Ectodermal cell (in vitro differentiated cells): Measurements from ENCODE around the gene TMEM132A.

ENCODE experiments used
- H3K27ac ChIP-seq: 2 replicates; pipeline ENCODE4 v1.7.0; 2013; ENCODE audit warnings: mild to moderate bottlenecking, low read depth, low read length; ENCODE audit not compliant: insufficient read depth, poor library complexity, severe bottlenecking
- H3K27me3 ChIP-seq: 2 replicates; pipeline ENCODE4 v1.7.0; 2013; ENCODE audit warnings: mild to moderate bottlenecking, low read length; ENCODE audit not compliant: insufficient read depth, control insufficient read depth, poor library complexity, severe bottlenecking
- H3K36me3 ChIP-seq: one replicate; pipeline ENCODE4 v1.7.0; 2013; ENCODE audit warnings: low read length; ENCODE audit not compliant: control insufficient read depth, insufficient read depth
- H3K4me1 ChIP-seq: one replicate; pipeline ENCODE4 v1.7.0; 2013; ENCODE audit warnings: low read length; ENCODE audit not compliant: control insufficient read depth, insufficient read depth
- H3K4me3 ChIP-seq: 2 replicates; pipeline ENCODE4 v1.7.0; 2013; ENCODE audit warnings: low read depth, low read length, control low read depth; ENCODE audit not compliant: insufficient read depth
- H3K9me3 ChIP-seq: 2 replicates; pipeline ENCODE4 v1.7.0; 2013; ENCODE audit warnings: mild to moderate bottlenecking, low read length, moderate library complexity; ENCODE audit not compliant: control insufficient read depth
- WGBS, 2 experiments: methylation state at CpG; one replicate each; pipeline ENCODE4 v1.1.7; 2013; ENCODE audit warnings: missing lambda C conversion rate in 2 of 2; 5-methylcytosine and 5-hydroxymethylcytosine counted together

TMEM132A gene

GRCh38 chr11:60914633-60915247 lies 9.5 kb upstream of the TMEM132A start:
- peaks cover 3% of the 10 kb centered on the region for H3K36me3 ChIP-seq
- H3K27me3 ChIP-seq, result peaks cover 5% of the 10 kb centered on the region
- 2 to 5% methylated on average over 27 to 31 of the region's 31 CpGs for WGBS, 2 experiments
- peak overlapping the region; percentile 91 for H3K27ac ChIP-seq
- no peaks in the 10 kb centered on the region for H3K9me3 ChIP-seq
- H3K4me3 ChIP-seq, result peak overlapping the region; percentile 79
- H3K4me1 ChIP-seq, result peaks cover 19% of the 10 kb centered on the region

GRCh38 chr11:60915248-60915914 lies 8.9 kb upstream of the TMEM132A start:
- Histone ChIP-seq H3K36me3 (peaks cover 8% of the 10 kb centered on the region), H3K9me3 (no peaks in the 10 kb centered on the region), H3K27me3 (no peaks in the 10 kb centered on the region), H3K4me1 (peaks cover 19% of the 10 kb centered on the region), H3K27ac (peak overlapping the region; percentile 91), H3K4me3 (peak overlapping the region; percentile 79)
- WGBS, 2 experiments, result 7 to 9% methylated on average over 15 to 17 of the region's 17 CpGs

GRCh38 chr11:60916669-60917206 lies 7.5 kb upstream of the TMEM132A start:
- H3K27ac ChIP-seq, result no peak overlapping the region
- H3K9me3 ChIP-seq, result no peaks in the 10 kb centered on the region
- peaks cover 16% of the 10 kb centered on the region for H3K36me3 ChIP-seq
- 84 to 91% methylated on average over 3 of the region's 3 CpGs for WGBS, 2 experiments
- H3K4me1 ChIP-seq, result peaks cover 19% of the 10 kb centered on the region
- H3K4me3 ChIP-seq, result no peak overlapping the region
- H3K27me3 ChIP-seq, result no peaks in the 10 kb centered on the region

GRCh38 chr11:60917267-60917666 lies 7.0 kb upstream of the TMEM132A start:
- no peaks in the 10 kb centered on the region for H3K9me3 ChIP-seq
- peaks cover 16% of the 10 kb centered on the region for H3K36me3 ChIP-seq
- 97 to 100% methylated on average over 1 of the region's 1 CpG for WGBS, 2 experiments
- no peaks in the 10 kb centered on the region for H3K27me3 ChIP-seq
- no peak overlapping the region for H3K27ac ChIP-seq
- peaks cover 19% of the 10 kb centered on the region for H3K4me1 ChIP-seq
- no peak overlapping the region for H3K4me3 ChIP-seq

- Histone ChIP-seq H3K4me1 (peaks cover 13% of the 10 kb centered on the region), H3K27me3 (no peaks in the 10 kb centered on the region), H3K27ac (no peak overlapping the region), H3K9me3 (no peaks in the 10 kb centered on the region), H3K36me3 (peaks cover 16% of the 10 kb centered on the region), H3K4me3 (no peak overlapping the region)
- 93 to 96% methylated on average over 4 of the region's 4 CpGs for WGBS, 2 experiments
These were observed 5.9 kb upstream of the TMEM132A start for GRCh38 chr11:60918251-60918938.

- H3K9me3 ChIP-seq, result no peaks in the 10 kb centered on the region
- no peak overlapping the region for H3K4me3 ChIP-seq
- no peak overlapping the region for H3K27ac ChIP-seq
- peaks cover 16% of the 10 kb centered on the region for H3K36me3 ChIP-seq
- 85 to 91% methylated on average over 2 of the region's 2 CpGs for WGBS, 2 experiments
- peaks cover 13% of the 10 kb centered on the region for H3K4me1 ChIP-seq
- H3K27me3 ChIP-seq, result peaks cover under 1% of the 10 kb centered on the region
These were observed 5.4 kb upstream of the TMEM132A start for GRCh38 chr11:60918939-60919265.

- H3K36me3 ChIP-seq, result peaks cover 16% of the 10 kb centered on the region
- H3K4me1 ChIP-seq, result peaks cover 16% of the 10 kb centered on the region
- H3K4me3 ChIP-seq, result no peak overlapping the region
- peaks cover 3% of the 10 kb centered on the region for H3K27me3 ChIP-seq
- H3K9me3 ChIP-seq, result no peaks in the 10 kb centered on the region
- H3K27ac ChIP-seq, result no peak overlapping the region
- 97 to 100% methylated on average over 1 of the region's 1 CpG for WGBS, 2 experiments
These were observed 4.9 kb upstream of the TMEM132A start for GRCh38 chr11:60919320-60919719.

GRCh38 chr11:60919956-60920355 lies 4.3 kb upstream of the TMEM132A start:
- Histone ChIP-seq H3K27ac (no peak overlapping the region), H3K36me3 (peaks cover 16% of the 10 kb centered on the region)

GRCh38 chr11:60921259-60921658 lies 3.0 kb upstream of the TMEM132A start:
- Histone ChIP-seq H3K4me3 (no peak overlapping the region), H3K27me3 (peaks cover 3% of the 10 kb centered on the region), H3K9me3 (no peaks in the 10 kb centered on the region), H3K4me1 (peaks cover 16% of the 10 kb centered on the region), H3K36me3 (peaks cover 16% of the 10 kb centered on the region), H3K27ac (no peak overlapping the region)
- 95% methylated on average over 11 of the region's 11 CpGs for WGBS, 2 experiments

More at GRCh38 chr11:60919956-60920355, 4.3 kb upstream of the TMEM132A start:
- H3K4me1 ChIP-seq, result peaks cover 12% of the 10 kb centered on the region
- 87 to 98% methylated on average over 2 of the region's 2 CpGs for WGBS, 2 experiments
- no peak overlapping the region for H3K4me3 ChIP-seq
- peaks cover 3% of the 10 kb centered on the region for H3K27me3 ChIP-seq
- H3K9me3 ChIP-seq, result no peaks in the 10 kb centered on the region

- WGBS, 2 experiments, result 92 to 93% methylated on average over 23 of the region's 23 CpGs
- peaks cover 16% of the 10 kb centered on the region for H3K36me3 ChIP-seq
These were observed 2.4 kb upstream of the TMEM132A start for GRCh38 chr11:60921777-60922335.

More at GRCh38 chr11:60921777-60922335, 2.4 kb upstream of the TMEM132A start:
- Histone ChIP-seq H3K9me3 (no peaks in the 10 kb centered on the region), H3K4me1 (peaks cover 16% of the 10 kb centered on the region), H3K27me3 (peaks cover 3% of the 10 kb centered on the region), H3K27ac (no peak overlapping the region), H3K4me3 (no peak overlapping the region)
